HG03196 (cell line): ENCODE data around the gene USP6.
"Not testable (repeated sequence)": the region's sequence is repeated elsewhere in the genome, so short reads cannot be mapped to it uniquely, and the experiment has no call there.

ENCODE experiments used
- ATAC-seq: cut with Tn5 transposase; IDR thresholded peaks from one replicate; pipeline ENCODE4 v1.9.1; 2021; ENCODE audit not compliant: unreplicated experiment

The USP6 gene

DNA sequence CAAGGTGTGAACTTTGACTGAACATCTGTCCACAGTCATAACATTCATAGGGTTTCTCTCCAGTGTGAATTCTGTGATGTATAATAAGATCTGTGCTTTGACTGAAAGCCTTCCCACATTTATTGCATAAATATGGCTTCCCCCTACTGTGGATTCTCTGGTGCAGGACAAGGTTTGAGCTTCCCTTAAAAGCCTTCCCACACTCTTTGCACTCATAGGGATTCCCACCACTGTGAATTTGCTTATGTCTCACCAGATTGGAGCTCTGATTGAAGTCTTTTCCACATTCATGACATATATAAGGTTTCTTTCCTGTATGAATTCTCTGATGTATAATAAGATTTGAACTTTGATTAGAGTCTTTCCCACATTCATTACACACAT is 67.6 kb downstream of the USP6 start:
- ATAC-seq = no peak

DNA sequence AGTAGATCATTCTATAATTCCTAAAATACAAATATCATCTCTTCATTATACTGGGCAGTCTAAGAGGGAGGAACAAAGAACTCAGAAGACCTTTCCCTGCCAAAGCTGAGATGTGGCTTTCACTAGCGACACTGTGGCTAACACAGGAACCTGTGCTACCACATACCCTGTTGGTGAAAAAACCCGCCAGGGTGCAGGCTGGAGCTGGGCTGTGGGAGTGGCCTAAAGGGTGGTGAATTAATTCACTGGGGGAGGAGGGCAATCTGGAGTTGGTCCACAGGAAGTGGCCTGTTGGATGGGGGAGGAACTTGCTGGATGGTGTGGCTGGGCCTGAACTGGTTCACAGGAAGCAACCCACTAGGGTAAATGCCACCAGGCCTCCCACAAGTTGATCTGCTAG is 68.5 kb downstream of the USP6 start:
- ATAC-seq = no peak

DNA sequence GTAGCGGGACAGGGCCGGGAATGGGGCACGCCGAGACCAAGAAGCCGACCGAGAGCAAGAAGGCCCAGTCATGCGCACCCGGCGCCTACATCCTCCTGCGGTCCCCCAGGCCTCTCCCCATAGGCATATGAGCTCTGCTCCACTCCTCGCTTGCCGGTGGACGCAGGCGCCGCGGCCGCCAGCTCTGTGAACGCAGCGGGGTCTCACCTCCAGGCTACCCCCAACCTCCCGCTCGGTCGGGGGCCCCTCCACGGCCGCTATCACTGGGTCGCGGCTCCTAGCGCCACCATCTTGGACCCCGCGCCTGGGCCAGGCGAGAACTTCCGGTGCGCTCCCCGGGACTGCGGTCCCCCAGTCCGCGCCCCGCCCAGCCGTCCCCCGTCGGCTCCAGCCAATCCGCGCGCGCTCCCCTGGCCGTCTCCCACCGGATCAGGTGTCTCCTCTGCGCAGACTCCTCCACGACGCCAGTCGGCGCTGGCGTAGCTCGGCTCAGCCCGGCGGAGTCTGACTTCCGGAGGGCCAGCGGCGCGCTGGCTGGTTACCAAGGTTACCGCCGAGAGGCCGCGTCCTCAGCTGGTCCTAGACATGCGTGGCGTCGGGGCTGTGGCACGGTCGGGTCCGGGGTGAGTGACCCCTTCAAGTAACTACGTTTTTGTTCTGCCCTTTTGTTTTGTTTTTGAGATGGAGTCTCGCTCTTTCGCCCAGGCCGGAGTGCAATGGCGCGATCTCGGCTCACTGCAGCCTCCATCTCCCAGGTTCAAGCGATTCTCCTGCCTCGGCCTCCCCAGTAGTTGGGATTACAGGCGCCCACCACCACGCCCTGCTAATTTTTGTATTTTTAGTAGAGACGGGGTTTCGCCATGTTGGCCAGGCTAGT is 75.9 kb downstream of the USP6 start, which contains the start of gene ZNF594:
Gene ZNF594 (minus strand): TSS at position 328 of the 877 bp plus-strand sequence. CDS start 7,612 bp downstream, outside the sequence.
- ATAC-seq = peak; percentile 97

DNA sequence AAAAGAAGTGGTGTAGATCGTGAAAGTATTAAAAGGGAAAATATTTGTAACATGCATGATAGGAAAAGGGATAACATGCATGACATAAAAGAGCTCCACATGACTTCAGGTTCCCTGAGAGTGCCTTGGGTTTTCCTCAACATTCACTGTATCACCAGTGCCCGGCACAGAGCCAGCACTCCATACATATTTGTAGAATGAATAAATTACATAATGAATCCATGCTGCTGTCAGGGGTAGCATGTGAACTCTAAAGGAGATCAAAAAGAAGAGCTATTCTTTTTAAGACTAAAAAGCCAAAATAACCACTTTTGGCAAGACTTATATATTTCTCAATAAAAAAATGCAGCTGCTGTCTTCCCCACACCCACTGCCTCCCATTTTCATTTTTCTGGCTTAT is 78.5 kb downstream of the USP6 start:
- ATAC-seq = no peak

DNA sequence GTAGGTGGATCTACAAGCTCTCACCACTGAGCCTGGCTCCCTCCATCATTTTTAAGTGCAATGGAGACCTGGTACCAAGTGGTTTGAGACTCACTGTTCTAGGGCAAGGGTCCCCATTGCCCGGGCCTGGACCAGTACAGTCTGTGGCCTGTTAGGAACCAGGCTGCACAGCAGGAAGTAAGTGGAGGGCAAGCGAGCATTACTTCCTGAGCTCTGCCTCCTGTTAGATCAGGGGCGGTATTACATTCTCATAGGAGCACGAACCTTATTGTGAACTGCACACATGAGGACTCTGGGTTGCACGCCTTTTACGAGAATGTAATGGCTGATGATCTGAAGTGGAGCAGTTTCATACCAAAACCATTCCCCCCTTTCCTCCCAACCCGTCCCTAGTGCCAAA is 82.6 kb downstream of the USP6 start:
- no peak for ATAC-seq

DNA sequence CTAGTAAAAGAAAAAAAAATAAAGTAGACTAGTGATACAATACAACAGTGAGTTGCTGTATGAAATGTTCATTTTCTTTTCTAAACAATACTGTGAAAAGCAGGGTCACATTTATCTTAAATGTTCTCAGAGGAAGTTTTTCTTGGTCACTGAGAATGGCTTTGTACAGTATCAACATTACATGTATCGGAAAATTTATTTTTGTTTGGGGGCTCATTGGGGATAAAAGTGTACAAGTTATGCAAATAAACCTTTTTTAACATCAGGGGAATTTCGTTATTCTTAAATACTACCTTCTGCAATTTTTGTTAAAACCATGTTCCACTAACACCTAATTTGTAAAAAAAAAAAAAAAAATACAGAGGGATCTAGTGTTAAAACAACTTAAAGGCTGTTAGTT is 84.5 kb downstream of the USP6 start:
- ATAC-seq = no peak

DNA sequence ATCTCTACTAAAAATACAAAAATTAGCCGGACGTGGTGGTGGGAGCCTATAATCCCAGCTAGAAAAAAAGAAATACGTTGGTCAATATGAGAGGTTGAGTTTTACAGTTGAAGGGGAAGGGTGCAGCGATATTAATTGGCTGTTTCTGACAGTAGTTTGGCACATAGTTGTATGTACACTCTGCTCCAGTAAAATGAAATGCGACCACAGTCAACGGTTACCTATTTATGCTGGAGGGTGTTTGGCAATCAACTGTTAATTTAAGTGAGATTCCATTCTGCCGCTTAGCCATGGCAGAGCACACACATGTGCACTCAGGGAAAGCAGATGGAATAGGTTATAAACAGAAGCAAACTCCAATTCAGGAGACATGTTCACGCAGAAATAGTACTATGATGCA is 85.2 kb downstream of the USP6 start:
- ATAC-seq = no peak

DNA sequence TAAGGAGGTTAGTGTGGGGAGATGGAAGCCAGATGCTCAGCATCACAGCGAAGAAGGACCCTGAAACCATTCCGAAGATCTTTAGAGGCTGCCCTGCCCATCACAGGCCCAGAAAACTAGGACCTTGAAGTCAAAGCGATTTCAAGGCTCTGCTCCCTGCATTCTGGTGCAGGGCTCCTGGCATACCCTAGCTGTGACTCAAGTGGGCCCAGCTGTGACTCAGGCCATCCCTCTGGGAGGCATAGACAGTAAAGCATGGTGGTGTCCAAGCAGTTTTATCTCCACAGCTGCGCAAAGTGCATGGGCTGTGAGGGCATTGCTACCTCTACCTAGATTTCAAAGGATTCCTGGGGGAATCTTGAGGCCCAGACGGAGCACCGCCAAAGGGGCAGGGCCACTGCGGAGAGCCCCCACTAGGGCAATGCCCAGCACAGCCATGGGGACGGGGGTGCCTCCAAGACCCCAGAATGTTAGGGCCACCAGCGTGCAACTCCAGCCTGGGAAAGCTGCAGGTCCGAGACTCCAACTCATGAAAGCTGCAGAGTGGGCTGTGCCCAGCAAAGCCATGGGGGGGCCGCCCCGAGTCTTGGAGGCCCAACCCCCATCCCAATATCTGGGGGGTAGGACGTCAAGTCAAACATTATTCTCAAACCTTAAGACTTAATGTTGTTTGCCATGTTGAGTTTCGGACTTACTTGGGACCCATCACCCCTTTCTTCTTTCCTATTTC is 87.5 kb downstream of the USP6 start:
- no peak for ATAC-seq

DNA sequence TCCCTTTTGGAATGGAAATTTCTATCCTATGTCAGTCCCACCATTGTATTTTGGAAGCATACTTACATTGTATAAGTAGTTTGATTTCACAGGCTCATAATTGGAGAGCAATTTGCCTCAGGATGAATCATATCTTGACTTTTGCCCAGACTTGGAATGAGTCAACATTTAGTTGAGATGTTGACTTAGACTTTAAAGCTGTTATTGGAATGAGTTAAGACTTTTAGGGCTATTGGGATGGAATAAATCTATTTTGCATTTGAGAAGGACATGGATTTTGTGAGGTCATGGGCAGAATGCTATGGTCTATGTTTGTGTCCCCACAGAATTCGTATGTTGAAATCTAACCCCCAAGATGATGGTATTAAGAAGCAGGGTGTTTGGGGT is 88.1 kb downstream of the USP6 start:
- no peak for ATAC-seq

DNA sequence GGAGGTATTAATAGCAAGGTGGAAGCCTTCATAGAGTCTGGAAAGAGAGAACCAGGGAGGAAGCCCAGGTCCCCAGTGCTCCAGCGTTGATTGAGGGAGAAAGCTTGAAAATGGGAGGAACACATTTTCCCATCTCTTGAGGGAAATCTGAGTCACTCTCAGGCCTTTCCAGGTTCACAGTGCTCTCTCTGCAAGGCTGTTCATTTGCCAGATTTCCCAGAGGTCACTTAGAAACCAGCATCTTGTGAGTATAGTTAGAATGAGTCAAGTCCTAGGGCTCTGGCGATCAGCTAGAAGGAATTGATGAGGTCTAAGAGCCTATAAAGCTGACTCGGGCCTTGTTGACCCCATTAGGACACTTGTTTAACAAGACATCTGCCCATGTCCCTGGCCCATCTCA is 93.6 kb downstream of the USP6 start:
- ATAC-seq = no peak

DNA sequence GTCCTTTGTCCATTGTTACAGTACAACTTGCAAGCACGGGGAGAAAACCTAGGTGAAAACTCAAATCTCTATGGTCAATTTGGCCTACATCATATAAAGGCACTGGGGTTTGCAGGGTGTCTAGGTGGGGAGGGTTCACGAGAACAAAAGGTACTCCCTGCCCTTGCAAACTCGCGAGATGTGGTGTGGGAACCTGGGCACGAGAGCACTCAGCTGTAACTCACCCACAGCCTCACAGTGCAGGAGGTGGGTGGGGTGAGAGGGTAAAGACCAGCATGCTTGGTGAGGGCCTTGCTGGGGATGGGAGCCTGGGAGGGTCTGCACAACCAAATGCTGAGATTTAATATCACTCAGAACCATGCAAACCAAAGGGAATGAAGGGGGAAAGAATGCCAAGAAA is 94.3 kb downstream of the USP6 start:
- no peak for ATAC-seq

DNA sequence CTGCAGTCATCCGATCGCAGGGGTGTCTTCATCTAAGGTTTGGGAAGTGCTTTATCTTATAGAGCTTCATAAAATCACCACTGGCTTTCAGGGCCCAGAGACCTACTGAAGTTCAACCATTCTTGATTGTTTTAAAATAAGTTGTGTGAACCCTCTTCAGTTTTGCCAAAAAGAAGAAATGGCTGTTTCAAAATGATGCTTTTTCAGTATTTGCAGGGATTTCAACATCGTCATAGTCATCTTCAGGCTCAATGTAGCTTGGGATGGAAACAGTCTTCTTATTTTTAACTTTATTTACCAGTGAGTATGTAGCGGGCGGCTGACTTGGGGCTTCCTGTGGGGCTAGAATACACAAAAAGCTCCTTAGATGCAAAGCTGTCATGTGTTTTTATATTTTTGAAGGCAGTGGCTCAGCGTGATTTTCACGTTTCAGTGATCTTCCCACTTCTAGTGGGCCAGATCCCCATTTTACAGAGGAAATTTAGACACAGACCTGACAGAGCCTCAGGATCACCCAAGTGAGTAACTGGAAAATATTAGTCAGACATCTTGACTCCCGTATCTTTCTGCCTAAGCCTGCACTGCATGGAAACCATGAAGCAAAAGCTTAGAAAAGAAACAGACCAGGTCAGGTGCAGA is 94.9 kb downstream of the USP6 start:
- no peak for ATAC-seq

DNA sequence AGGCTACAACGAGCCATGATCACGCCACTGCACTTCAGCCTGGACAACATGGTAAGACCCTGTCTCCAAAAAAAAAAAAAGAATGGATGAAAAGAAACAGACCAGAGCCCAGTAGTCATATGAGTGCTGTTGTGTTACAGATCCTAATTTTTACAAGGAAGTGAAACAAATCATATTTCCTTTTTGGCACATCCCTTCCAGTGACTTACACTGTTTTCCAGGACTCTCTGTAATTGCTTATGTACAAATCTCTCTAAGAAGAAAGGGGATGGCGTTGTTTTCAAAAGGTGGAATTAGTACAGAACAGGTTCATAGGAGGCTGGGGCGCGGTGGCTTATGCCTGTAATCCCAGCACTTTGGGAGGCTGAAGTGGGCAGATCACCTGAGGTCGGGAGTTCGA is 95.6 kb downstream of the USP6 start:
- no peak for ATAC-seq

DNA sequence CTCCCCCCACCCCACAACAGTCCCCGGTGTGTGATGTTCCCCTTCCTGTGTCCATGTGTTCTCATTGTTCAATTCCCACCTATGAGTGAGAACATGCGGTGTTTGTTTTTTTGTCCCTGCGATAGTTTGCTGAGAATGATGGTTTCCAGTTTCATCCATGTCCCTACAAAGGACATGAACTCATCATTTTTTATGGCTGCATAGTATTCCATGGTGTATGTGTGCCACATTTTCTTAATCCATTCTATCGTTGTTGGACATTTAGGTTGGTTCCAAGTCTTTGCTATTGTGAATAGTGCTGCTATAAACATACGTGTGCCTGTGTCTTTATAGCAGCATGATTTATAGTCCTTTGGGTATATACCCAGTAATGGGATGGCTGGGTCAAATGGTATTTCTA is 101.7 kb downstream of the USP6 start:
- ATAC-seq = not testable (repeated sequence)

DNA sequence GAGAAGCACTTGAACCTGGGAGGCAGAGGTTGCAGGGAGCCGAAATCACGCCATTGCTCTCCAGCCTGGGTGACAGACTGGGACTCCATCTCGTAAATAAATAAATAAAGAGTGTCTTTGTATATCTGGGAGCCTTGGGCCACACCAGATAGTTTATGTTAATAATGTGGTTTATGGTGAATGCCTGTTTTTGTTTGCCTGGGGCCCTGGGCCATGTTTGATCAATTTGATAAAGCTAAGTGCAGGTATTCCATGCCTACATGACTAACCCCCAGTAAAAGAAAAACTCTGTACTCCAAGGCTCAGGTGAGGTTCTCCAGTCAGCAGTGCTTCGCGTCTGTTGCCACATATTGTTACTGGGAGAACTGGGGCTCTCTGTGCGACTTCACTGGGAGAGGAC is 103.7 kb downstream of the USP6 start:
- no peak for ATAC-seq

DNA sequence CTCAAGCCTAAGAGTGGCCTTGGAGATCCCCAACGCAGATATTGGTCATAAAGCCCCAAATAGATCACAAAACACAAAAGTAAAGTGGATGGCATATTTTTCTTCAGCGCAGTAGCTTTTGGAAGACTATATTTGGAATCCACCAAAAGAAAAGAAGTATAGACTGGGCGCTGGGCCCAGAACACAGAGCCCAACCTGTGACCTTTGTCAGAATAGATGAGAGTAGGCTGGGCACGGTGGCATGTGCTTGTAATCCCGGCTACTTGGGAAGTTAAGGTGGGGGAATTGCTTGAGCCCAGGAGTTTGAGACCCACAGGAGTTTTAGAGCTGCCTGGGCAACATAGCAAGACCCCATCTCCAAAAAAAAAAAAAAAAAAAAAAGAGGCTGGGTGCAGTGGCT is 104.2 kb downstream of the USP6 start:
- no peak for ATAC-seq

DNA sequence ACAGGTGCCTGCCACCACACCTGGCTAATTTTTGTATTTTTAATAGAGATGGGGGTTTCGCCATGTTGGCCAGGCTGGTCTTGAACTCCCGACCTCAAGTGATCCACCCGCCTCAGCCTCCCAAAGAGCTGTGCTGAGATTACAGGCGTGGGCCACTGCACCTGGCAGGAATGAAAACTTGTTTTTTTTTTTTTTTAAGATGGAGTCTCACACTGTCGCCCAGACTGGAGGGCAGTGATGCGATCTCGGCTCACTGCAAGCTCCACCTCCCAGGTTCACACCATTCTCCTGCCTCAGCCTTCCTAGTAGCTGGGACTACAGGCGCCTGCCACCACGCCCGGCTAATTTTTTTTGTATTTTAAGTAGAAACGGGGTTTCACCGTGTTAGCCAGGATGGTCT is 106.1 kb downstream of the USP6 start:
- not testable (repeated sequence) for ATAC-seq
